Activated CD4-positive, alpha-beta T cell treated with anti-CD3 and anti-CD28 coated beads, Interleukin-2, amount 50 U/mL, for 16 hours (primary cell): ENCODE data around the gene SGK1.
A peak's percentile ranks its signal among the peaks of the same experiment; 100 is the strongest.
"Not testable (repeated sequence)": the region's sequence is repeated elsewhere in the genome, so short reads cannot be mapped to it uniquely, and the experiment has no call there.

ENCODE experiments used
- DNase-seq: peaks from one replicate; pipeline ENCODE4 v3.0.0-alpha.2; 2020

Gene SGK1

DNA sequence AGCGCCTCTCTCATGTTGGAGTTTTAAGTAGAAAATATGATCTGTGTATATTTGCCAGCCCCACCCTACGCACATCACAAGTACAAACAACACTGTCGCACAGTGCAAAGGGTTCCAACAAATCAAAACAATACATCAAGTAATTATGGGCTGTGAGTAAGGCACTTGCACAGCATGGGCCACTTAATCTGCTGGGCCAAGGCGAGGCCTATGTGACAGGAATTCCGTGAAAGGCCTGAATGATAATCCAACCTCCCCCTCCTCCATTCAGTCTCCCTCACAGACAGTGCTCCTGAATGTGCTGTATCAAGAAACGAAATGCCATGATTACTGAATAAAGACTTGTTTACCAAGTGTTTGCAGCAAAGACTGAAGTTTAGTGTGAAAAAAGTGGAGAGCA is 135.4 kb downstream of the SGK1 start:
- DNase-seq: no peak

DNA sequence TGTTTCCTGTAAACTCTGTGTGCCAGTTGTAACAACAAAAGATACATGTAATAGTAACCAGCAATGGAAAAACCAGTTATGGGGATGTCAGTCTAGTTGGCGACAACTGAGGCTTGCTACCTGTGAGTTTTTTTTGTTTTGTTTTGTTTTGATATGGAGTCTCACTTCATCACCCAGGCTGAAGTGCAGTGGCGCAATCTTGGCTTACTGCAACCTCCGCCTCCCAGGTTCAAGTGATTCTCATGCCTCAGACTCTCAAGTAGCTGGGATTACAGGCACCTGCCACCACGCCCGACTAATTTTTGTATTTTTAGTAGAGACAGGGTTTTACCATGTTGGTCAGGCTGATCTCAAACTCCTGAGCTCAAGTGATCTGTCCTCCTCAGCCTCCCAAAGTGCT is 136.2 kb downstream of the SGK1 start:
- not testable (repeated sequence) for DNase-seq

DNA sequence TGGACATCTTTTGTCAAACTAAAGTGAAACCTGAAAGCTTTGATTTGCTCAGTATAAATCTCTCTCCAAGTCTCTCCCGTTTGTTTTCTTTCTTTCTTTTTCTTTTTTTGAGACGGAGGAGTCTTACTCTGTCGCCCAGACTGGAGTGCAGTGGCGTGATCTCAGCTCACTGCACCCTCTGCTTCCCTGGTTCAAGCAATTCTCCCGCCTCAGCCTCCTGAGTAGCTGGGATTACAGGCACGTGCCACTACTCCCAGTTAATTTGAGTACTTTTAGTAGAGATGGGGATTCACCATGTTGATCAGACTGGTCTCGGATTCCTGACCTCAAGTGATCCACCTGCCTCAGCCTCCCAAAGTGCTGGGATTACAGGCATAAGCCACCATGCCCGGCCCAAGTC is 136.7 kb downstream of the SGK1 start:
- not testable (repeated sequence) for DNase-seq

DNA sequence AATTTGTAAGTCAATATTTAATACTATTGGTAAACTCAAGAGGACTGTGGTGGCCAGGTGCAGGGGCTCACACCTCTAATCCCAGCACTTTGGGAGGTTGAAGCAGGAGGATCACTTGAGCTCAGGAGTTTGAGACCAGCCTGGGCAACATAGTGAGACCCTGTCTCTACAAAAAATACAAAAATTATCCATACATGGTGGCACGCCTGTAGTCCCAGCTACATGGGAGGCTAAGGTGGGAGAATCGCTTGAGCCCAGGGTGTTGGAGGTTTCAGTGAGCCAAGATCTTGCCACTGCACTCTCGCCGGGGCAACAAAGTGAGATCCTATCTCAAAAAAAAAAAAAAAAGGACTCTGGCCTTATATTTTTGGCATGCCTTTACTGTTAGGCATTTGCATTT is 137.4 kb downstream of the SGK1 start:
- not testable (repeated sequence) for DNase-seq

DNA sequence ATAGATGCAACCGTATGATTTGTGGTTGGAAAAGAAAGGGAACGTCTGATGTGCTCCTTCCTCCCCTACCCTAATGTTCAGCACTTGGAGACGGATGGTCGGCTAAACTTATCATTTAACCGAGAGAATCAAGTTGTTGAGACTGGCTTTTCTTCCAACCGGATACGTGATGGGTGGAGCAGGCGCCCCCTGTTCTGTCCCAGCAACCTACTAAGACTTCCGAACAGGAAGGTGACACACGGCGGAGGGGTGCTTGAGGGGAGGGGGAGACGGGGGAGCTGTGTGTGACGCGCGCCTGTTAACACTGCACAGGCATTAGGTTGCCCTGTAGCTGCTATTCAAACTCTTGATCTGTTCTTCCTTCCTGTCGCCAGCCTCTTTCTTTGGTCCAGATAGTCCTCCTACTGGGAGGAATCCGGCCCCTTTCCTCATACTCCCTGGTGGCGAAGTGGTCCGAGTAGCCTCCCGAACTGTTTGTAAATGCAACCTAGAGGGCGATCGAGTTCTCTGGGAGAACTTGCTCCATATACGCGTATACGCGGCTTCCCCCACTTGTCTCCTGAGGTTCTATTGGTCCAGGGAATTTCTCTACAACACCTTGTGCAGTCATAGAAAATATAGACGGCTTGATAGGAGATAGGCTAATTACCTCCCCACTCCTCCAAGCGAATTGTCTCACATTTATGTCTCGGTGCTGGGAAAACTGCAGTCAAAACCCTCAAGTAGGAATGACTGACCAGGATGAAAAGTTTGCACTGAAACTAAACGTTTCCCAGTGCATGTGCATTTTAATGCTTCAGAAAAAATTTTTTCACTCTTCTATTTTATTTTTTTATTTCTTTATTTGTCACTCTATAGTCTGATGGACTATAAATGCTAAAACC is 139.5 kb downstream of the SGK1 start:
- DNase-seq: peak; percentile 84

DNA sequence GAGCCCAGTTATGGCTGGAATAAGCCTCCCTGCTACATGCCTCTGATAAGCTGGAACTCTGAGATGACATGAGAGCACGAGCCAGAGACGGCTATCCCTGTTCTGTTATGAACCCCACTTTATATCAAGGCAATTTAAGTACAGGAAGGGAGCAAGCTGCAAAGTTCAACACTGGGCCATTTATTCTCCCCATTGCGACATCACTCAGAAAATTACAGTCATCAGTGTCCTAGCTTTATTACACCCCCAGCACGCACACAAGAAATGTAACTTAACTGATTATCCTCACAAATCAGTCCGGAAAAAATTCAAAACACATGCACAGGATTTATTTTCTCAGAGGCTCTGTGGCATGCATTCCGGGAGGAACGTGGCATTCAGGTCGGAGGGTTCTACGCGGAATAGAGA is 140.2 kb downstream of the SGK1 start:
- DNase-seq: peak; percentile 39

DNA sequence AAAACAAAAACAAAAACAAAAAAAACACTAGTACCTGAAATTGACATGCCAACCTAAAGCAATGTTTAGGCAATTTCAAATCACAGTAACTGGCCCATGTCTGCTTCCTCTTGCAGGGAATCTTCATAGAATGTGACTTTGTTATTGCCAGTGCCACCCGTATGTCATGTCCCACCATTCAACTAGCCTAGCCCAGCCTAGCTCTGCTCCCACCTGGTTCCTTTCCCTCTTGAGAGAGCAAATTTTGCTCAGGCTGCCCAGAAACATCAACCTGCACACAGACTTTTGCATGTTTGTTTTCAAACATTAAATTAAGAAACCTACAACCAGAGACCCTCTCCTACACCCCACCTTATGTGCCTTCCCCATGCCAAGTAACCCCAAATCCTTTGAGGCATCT is 140.7 kb downstream of the SGK1 start:
- DNase-seq: no peak

DNA sequence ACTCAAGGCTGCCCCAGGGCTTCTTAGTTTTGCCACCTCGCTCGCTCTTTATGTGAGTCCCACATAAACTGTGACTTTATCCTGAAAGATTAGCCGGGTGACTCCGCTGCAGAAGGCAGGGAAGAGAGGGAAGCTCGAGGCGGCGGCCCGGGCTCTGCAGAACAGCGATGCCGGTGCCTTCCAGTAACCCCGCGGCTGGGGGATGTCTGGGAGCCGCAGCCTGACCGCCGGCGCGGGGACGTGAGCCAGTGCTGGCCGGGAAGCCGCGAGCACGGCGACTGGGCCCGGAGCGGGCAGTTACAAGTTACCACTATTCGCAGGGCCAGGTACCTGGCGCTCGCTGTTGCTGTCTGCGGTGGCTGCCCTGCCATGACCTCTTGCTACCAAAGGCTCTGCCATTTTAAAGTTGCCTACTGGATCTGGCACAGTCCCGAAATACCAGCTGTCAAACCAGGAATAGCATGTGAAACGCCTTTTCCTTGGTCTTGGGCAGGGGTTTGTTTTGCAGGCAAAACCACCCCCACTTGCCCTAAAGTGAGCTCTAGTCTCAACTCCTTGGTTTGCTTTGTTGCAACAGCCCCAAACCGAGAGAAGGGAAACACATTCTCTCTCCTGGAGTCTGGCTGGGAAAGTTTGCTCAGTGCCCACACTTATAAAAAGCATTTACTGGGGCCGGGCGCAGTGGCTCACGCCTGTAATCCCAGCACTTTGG is 141.5 kb downstream of the SGK1 start:
- no peak for DNase-seq

DNA sequence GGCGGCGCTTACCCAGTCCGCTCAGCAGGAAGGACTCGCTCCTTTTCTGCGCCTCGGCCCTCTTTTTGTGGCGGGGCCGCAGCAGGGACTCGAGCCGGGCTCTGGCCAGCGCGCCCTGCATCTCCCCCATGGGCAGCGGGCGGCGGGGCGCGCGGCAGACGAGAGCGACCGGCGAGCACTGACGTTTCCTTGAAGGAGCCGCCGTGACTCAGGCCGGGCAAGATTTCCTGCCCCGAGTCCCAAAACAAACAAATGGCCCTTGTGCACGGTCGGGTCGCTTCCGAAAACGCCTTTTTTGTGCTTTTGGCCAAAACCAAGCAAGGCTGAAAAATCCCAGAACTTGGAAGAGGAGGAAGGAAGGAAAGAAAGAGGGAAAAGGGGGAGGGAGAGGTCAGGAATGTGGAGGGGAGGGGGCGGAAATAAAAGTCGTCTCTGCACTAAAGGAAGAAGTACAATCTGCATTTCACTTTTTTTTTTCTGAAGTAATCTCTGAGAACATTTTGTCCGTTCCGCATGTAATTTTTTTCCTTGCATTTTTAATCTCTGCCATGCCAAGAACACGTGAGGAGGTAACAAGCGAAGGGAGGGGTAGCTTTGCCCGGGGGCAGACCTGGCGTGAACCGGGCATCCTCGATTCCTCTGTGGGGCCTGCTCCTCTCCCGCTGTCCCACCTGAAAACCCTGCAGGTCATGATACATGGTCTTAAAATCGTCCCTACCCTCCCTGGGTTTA is 142.2 kb downstream of the SGK1 start:
- DNase-seq: peak; percentile 59

DNA sequence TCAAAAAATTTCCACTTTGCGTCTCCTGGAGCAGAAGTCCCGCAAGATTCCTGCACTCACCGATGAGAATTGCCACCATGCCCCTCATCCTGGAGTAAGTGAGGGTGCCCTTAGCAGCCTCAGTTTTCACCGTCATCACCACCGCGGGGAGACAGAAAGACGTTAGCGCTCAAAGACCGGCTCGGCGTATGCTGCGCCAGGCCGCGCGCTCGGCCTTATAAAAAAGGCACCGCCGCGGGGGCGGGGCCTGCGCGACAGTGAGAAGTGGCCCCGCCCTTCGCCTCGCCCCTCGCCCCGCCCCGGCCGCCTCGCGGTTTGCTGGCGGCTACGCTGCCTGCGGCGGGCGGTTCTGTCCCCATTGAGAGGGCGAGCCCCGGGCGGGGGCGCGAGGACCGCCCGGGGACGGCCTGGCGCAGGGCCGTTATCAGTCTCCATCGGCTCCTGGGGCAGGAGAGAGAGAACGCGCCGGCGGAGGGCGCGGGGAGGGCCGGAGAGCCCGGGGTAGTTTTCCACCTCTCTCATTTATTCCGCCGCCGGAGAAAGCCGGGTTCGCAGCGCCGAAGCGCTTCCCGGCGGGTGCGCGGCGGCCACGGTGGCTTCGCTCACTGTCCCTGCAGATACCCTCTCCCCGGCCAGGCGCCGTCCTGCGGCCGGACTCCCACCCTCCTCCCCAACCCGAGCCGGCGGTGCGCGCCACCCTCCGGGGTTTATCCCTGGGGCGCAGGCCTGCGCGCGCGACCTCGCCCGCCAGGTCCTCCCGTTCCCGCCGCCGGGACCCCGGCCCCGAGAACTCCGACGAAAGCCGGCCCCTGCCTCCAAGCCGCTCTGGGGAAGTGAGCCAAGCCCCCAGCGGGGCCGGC is 143.0 kb downstream of the SGK1 start:
- DNase-seq: peak; percentile 93

DNA sequence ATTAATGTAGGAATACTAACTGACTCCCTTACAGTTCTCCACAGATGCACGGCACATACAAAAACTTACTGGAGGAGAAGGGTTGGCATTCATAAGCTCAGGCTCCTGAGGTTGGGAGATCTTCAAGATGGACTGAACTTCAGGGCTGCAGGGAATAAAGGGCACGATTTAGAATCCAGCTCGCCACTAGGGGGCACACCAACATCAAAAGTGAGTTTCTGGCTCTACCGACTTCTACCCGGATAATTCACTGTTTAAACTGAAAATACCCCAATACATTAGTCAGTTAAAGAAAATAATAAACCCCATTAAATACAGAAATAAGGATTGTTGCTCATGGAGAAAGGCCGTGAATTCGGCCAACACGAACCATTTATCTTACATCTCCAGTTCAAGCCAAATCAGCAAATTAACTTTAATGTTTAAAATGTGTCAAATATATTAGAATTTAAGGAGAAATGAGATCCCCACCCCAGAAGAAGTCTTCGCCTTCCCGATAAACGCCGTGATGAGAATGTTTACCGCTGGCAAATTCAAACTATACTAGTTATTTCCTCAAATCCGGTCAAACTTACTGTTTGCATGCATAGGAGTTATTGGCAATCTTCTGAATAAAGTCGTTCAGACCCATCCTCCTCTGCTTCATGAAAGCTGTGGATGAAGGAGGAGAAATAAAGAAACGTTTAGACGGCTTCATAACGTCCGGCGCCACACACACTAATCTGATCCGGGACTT is 143.8 kb downstream of the SGK1 start:
- peak; percentile 87 for DNase-seq

DNA sequence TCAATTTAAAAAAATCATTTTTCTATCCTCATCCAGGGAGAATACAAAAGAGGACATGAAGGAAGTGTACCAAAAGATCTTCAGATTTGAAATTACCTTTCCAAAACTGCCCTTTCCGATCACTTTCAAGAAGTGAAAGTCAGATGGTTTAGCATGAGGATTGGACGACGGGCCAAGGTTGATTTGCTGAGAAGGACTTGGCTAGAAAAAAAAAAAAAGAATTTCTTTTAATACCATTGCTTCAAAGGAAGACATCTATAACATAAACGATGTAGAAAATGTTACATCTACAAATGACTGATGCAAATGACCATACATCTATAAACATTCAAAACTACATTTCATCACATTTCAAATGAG is 144.6 kb downstream of the SGK1 start:
- DNase-seq: no peak

DNA sequence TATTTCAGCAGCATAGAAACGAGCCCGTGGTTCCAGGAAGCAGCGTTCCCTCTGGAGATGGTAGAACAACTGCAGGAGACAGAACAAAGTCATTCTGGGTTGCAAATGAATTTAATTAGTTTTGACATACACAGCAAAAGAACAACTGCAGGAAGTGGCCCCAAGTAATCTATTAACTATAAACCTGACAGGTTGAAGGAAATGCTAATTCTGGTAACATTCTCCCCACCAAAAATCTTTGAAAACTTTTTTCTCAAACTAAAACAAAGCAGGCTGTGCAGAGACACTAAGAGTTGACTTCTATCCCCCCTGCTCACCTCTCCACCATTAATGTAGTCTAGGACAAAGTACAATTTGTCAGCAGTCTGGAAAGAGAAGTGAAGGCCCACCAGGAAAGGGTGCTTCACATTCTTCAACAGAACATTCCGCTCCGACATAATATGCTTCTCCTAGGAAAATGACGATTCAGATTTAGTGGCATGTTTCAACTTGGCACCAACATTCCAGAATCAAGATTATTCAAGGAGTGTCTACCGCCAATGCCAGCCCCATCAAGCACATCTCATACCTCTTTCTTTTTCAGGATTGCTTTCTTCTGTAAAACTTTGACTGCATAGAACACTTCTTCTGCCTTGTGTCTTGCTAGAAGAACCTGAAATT is 145.1 kb downstream of the SGK1 start:
- no peak for DNase-seq

DNA sequence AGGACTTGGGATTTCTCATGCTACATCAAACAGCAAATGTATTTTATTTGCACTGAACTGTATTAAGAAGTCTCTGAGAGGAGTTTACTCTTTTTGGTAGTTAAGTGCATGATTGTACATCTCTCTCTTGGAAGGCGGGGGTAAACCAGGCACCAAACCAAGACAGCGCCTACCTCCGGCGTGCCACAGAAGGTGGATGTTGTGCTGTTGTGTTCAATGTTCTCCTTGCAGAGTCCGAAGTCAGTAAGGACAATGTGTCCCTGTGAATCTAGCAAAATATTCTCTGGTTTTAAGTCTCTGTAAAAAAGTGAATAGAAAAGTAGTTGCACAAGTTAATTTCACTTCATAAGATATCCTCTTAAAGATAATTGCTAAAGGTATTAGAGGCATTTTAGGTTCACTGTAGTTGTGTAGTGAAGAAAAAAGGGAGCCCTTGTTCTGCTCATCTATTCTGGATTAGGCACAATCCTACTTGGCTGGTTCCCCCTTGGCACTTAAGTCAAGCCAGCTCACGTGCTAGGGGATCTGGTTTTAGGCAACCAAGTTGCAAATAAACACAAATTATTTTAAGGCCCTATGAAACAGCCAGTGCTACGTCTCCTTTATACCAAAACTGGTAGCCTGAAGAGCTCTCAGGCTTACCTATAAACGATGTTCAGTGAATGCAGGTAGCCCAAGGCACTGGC is 145.7 kb downstream of the SGK1 start:
- DNase-seq: no peak

DNA sequence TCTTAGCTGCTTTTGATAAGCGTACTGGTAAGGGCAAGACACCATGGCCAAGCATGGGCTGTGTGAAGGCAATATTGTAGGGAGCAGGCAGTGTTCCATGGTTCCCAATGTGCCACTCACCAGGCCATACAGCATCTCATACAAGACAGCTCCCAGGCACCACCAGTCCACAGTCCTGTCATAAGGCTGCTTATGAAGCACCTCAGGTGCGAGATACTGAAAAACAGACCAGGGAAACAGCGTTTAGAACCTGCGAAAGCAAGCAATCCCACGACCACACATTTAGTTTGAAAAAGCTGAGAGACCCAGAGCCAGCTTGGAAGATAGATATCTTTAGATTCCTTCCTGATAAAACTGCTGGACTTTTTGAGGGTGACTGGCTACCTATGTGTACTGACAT is 146.4 kb downstream of the SGK1 start:
- no peak for DNase-seq

DNA sequence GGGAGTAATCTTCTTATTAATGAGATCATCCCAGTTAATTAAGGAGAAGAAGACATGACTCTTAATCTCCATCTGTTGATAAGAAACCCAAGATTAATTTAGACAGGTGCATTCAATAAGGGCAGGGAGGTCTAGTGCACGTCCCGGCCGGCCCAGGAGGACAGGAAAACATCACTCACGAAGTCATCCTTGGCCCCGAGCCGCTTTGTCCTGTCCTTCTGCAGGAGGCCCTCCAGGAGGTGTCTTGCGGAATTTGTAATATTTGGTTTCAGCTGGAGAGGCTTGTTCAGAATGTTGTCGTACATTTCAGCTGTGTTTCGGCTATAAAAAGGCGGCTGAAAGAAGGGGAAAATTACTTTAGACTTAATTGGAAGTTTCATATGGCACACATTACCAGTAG is 147.1 kb downstream of the SGK1 start:
- no peak for DNase-seq

DNA sequence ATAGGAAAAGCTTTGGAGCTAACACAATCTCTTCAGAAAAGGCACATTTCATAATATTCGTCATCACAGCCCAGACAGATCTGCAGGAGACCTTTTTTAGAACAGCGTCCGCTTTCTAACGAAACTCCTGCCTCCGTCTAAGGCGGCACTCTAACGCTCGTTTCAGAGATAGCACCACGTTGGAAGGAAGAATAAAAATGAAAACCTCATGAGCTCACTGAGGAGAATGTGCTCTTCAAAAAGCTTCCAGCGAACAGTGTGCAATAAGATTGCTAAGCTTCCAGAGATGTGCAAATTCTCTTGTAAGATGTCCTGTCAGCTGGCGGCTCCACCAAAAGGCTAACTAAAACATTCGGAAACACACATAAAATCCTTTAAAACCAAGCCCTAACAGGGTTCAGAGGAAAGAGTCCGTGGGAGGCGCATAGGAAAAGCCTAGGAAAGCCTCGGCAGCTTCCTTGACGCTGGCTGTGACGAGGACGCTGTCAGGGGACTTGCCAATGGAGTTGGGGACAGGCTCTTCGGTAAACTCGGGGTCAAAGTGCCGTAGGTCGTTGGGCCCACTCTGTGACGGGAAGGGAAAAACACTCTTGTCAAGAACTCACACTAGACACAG is 147.9 kb downstream of the SGK1 start:
- no peak for DNase-seq

DNA sequence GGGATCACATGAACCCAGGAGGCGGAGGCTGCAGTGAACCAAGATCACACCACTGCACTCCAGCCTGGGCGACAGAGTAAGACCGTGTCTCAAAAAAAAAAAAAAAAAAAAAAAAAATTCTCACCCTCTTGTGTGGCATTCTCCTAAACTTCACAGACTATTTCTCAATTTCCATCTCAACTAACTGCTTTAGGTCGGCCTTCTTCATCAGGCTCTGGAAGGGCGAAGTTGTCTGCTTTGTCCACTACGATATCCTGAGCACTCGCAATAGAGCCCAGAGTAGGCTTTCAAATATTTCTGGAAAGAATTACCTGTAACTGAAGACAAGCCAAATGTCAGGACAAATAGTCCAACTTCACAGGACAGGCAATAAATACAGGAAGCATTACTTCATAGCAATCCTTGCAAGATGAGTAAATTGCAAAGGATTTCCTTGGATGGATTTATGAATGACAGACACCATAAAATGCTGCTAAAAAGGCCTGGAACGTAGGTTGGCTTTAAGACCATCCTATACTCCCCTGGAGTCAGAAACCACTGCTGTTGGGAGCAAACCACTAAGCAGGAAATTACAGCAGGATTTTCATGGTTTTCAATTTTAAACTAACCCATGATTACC is 149.2 kb downstream of the SGK1 start:
- no peak for DNase-seq

DNA sequence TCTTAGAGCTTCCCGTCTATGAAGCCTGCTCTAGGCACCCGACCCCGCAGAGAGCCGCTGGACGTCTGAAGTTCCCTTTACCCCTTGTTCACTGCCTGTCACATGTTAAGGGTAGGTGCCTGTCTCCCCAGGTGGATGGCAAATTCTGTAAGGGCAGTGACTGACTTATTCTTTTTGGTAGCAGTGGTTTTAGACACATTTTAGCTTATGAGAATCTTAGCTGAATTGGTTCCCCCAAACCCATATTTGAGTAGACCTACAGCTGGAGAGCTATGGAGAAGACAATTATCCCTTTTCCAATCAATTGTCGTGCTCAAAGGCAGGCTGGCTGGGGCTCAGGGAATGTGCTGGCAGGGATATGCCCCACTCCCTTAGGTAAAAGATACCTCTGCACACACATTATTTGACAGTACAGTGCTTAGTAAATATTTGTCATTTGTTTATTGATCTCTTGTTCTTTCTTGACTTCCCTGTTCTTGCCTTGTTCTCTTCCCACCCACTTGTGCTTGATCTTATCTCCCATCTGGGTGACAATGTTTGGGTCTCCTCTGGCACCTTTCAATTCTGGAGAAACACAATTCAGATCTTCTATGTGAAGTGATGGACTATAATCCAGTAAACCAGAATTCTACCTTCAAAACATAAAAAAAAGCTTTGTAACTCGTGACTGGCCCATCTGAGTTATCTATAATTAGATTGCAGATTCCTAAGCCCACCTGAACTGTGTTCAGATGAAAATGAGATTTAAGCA is 151.2 kb downstream of the SGK1 start:
- no peak for DNase-seq
